ENCODE results near the gene PTOV1.

DNA sequence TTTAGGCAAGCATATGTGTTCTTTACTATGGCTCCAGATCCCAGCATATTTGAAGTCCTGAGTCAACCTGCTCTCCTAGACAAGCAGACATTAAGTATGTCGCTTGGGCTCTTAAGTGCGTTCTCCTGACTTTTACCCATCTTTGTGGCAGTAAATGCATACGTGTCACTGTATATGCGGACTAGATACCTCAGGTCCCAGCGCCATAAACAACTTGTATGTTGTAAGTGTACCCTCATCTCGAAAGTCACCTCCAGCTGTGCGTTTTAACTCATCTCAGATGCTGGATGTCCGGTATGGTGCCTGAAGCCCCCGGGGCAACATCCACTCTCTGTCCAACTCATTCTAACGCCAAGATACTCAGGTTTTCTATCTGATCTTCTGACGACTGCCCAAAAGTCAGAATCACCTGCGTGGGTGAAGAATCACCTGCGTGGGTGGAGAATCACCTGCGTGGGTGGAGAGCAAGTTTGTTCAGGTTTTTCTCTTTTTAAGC, 1.7 kb downstream of the PTOV1 start:
- TF ChIP-seq POLR2A (IDR thresholded peaks at IDR 0.05) = no peak
- TF ChIP-seq, protein P1, sequence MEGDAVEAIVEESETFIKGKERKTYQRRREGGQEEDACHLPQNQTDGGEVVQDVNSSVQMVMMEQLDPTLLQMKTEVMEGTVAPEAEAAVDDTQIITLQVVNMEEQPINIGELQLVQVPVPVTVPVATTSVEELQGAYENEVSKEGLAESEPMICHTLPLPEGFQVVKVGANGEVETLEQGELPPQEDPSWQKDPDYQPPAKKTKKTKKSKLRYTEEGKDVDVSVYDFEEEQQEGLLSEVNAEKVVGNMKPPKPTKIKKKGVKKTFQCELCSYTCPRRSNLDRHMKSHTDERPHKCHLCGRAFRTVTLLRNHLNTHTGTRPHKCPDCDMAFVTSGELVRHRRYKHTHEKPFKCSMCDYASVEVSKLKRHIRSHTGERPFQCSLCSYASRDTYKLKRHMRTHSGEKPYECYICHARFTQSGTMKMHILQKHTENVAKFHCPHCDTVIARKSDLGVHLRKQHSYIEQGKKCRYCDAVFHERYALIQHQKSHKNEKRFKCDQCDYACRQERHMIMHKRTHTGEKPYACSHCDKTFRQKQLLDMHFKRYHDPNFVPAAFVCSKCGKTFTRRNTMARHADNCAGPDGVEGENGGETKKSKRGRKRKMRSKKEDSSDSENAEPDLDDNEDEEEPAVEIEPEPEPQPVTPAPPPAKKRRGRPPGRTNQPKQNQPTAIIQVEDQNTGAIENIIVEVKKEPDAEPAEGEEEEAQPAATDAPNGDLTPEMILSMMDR (IDR thresholded peaks at IDR 0.05) = no peak
